Measurements from ENCODE around the gene YARS1.
A peak's percentile ranks its signal among the peaks of the same experiment; 100 is the strongest.

The YARS1 gene

DNA sequence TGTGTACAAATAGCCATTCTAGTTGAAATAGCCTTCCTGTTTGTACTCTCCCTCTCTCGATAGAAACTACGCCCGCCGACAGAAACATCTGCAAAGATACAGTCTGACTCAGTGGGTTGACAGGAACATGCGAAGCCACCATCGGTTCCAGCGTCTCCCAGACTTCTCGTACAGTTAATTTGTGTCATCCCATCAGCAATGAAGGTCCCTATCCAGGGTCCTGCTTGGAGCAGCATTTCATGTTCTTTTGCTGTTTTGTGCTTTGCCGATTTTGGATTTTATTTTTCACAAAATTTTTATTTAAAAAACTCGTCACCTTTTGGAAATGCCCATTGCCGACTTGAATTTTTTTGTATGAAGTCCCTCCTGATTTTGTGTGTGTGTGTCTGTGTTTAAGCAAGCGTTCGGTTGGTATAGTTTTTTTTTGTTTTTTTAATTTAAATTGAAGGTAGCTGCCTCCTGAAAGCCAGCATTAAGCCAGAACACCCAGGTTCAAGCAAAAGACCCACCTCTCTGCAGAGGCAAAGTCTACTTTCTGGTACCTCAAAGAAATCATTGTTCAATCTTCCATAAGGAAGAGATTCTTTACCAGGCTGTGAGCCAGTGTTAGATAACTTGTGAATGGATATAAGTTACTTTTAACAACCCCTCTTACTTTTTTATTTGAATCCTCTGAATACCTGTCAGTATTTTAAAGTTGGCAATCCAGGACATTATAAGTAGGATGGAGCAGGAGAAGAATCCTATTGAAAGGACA is 38.9 kb upstream of the YARS1 start:
- Histone ChIP-seq H3K9me3 (ENCODE audit: control insufficient read depth in 1 of 2, low read length in 2 of 2) (no peaks in the 10 kb centered on the region), H3K27me3 (ENCODE audit: low read depth, low read length) (no peaks in the 10 kb centered on the region), H3K36me3 (ENCODE audit: control insufficient read depth in 1 of 2, insufficient read depth in 2 of 2, low read length in 2 of 2) (peaks cover 35 to 58% of the 10 kb centered on the region in 2 donors), H3K27ac (ENCODE audit: low read length) (no peak overlapping the region), H3K4me3 (ENCODE audit: low read depth in 1 of 2, low read length in 2 of 2) (no peak overlapping the region), H3K4me1 (ENCODE audit: control insufficient read depth in 1 of 2, insufficient read depth in 2 of 2, low read length in 2 of 2) (no peaks in the 10 kb centered on the region)

GRCh38 chr1:32848354-32849063 is 31.4 kb upstream of the YARS1 start:
- no peaks in the 10 kb centered on the region for H3K27me3 ChIP-seq (ENCODE audit: low read depth, low read length)
- no peak overlapping the region for H3K27ac ChIP-seq (ENCODE audit: low read length)
- H3K9me3 ChIP-seq (ENCODE audit: control insufficient read depth in 1 of 2, low read length in 2 of 2): no peaks in the 10 kb centered on the region
- H3K4me3 ChIP-seq (ENCODE audit: low read depth in 1 of 2, low read length in 2 of 2): no peak overlapping the region
- peaks cover 8 to 26% of the 10 kb centered on the region in 2 donors for H3K36me3 ChIP-seq (ENCODE audit: control insufficient read depth in 1 of 2, insufficient read depth in 2 of 2, low read length in 2 of 2)
- H3K4me1 ChIP-seq (ENCODE audit: control insufficient read depth in 1 of 2, insufficient read depth in 2 of 2, low read length in 2 of 2): no peaks in the 10 kb centered on the region

GRCh38 chr1:32831878-32832277 is 14.7 kb upstream of the YARS1 start:
- H3K36me3 ChIP-seq (ENCODE audit: control insufficient read depth in 1 of 2, insufficient read depth in 2 of 2, low read length in 2 of 2): peaks cover 38 to 56% of the 10 kb centered on the region in 2 donors
- no peaks in the 10 kb centered on the region for H3K9me3 ChIP-seq (ENCODE audit: control insufficient read depth in 1 of 2, low read length in 2 of 2)
- H3K4me1 ChIP-seq (ENCODE audit: control insufficient read depth in 1 of 2, insufficient read depth in 2 of 2, low read length in 2 of 2): no peaks in the 10 kb centered on the region
- no peak overlapping the region for H3K27ac ChIP-seq (ENCODE audit: low read length)
- no peak overlapping the region for H3K4me3 ChIP-seq (ENCODE audit: low read depth in 1 of 2, low read length in 2 of 2)
- no peaks in the 10 kb centered on the region for H3K27me3 ChIP-seq (ENCODE audit: low read depth, low read length)

- no peak overlapping the region for H3K27ac ChIP-seq (ENCODE audit: low read length)
- no peaks in the 10 kb centered on the region for H3K27me3 ChIP-seq (ENCODE audit: low read depth, low read length)
- no peaks in the 10 kb centered on the region for H3K9me3 ChIP-seq (ENCODE audit: control insufficient read depth in 1 of 2, low read length in 2 of 2)
- no peak overlapping the region for H3K4me3 ChIP-seq (ENCODE audit: low read depth in 1 of 2, low read length in 2 of 2)
- H3K36me3 ChIP-seq (ENCODE audit: control insufficient read depth in 1 of 2, insufficient read depth in 2 of 2, low read length in 2 of 2): peaks cover 51 to 72% of the 10 kb centered on the region in 2 donors
- H3K4me1 ChIP-seq (ENCODE audit: control insufficient read depth in 1 of 2, insufficient read depth in 2 of 2, low read length in 2 of 2): no peaks in the 10 kb centered on the region
Measured at GRCh38 chr1:32830092-32830852, 13.1 kb upstream of the YARS1 start.

DNA sequence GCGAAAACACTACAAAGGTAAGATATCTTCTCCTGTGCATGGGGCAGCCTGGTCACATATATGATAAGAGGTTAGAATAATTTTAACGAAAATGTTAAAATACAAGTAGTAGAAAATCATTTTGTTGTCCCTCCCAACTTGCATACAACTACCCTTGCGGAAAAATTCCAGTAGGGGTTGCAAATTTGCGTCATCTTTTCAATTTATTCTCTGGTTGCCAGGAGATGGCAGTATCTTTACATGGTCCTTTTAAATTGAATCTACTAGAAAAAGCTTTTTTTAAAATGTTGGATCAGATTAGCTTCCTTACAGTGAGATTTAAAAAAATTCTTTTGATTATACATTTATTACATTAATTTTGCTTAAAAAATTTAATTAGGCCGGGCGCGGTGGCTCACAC is 11.2 kb upstream of the YARS1 start:
- Histone ChIP-seq H3K36me3 (ENCODE audit: control insufficient read depth in 1 of 2, insufficient read depth in 2 of 2, low read length in 2 of 2) (peaks cover 51 to 65% of the 10 kb centered on the region in 2 donors), H3K27me3 (ENCODE audit: low read depth, low read length) (no peaks in the 10 kb centered on the region), H3K9me3 (ENCODE audit: control insufficient read depth in 1 of 2, low read length in 2 of 2) (no peaks in the 10 kb centered on the region), H3K27ac (ENCODE audit: low read length) (no peak overlapping the region), H3K4me3 (ENCODE audit: low read depth in 1 of 2, low read length in 2 of 2) (no peak overlapping the region), H3K4me1 (ENCODE audit: control insufficient read depth in 1 of 2, insufficient read depth in 2 of 2, low read length in 2 of 2) (no peaks in the 10 kb centered on the region)

GRCh38 chr1:32825181-32825580 is 8.0 kb upstream of the YARS1 start:
- no peak overlapping the region for H3K4me3 ChIP-seq (ENCODE audit: low read depth in 1 of 2, low read length in 2 of 2)
- H3K9me3 ChIP-seq (ENCODE audit: control insufficient read depth in 1 of 2, low read length in 2 of 2): no peaks in the 10 kb centered on the region
- no peaks in the 10 kb centered on the region for H3K4me1 ChIP-seq (ENCODE audit: control insufficient read depth in 1 of 2, insufficient read depth in 2 of 2, low read length in 2 of 2)
- H3K36me3 ChIP-seq (ENCODE audit: control insufficient read depth in 1 of 2, insufficient read depth in 2 of 2, low read length in 2 of 2): peaks cover 34 to 41% of the 10 kb centered on the region in 2 donors
- H3K27ac ChIP-seq (ENCODE audit: low read length): no peak overlapping the region
- H3K27me3 ChIP-seq (ENCODE audit: low read depth, low read length): no peaks in the 10 kb centered on the region

- Histone ChIP-seq H3K4me3 (ENCODE audit: low read depth in 1 of 2, low read length in 2 of 2) (peak overlapping the region; percentile 94 to 98), H3K36me3 (ENCODE audit: control insufficient read depth in 1 of 2, insufficient read depth in 2 of 2, low read length in 2 of 2) (peaks cover 0 to 11% of the 10 kb centered on the region in 2 donors), H3K4me1 (ENCODE audit: control insufficient read depth in 1 of 2, insufficient read depth in 2 of 2, low read length in 2 of 2) (peaks cover 10 to 29% of the 10 kb centered on the region in 2 donors), H3K27me3 (ENCODE audit: low read depth, low read length) (no peaks in the 10 kb centered on the region), H3K27ac (ENCODE audit: low read length) (peak overlapping the region; percentile 91), H3K9me3 (ENCODE audit: control insufficient read depth in 1 of 2, low read length in 2 of 2) (no peaks in the 10 kb centered on the region)
Measured at GRCh38 chr1:32818804-32819541, 1.8 kb upstream of the YARS1 start.

GRCh38 chr1:32817815-32818786 is 943 bp upstream of the YARS1 start:
- peak overlapping the region; percentile 91 for H3K27ac ChIP-seq (ENCODE audit: low read length)
- no peaks in the 10 kb centered on the region for H3K27me3 ChIP-seq (ENCODE audit: low read depth, low read length)
- H3K36me3 ChIP-seq (ENCODE audit: control insufficient read depth in 1 of 2, insufficient read depth in 2 of 2, low read length in 2 of 2): peaks cover 0 to 11% of the 10 kb centered on the region in 2 donors
- peak overlapping the region; percentile 94 to 98 for H3K4me3 ChIP-seq (ENCODE audit: low read depth in 1 of 2, low read length in 2 of 2)
- no peaks in the 10 kb centered on the region for H3K9me3 ChIP-seq (ENCODE audit: control insufficient read depth in 1 of 2, low read length in 2 of 2)
- H3K4me1 ChIP-seq (ENCODE audit: control insufficient read depth in 1 of 2, insufficient read depth in 2 of 2, low read length in 2 of 2): peaks cover 10 to 31% of the 10 kb centered on the region in 2 donors

- Histone ChIP-seq H3K4me3 (ENCODE audit: low read depth in 1 of 2, low read length in 2 of 2) (peak overlapping the region; percentile 94 to 98), H3K27me3 (ENCODE audit: low read depth, low read length) (no peaks in the 10 kb centered on the region), H3K4me1 (ENCODE audit: control insufficient read depth in 1 of 2, insufficient read depth in 2 of 2, low read length in 2 of 2) (peaks cover 10 to 34% of the 10 kb centered on the region in 2 donors), H3K9me3 (ENCODE audit: control insufficient read depth in 1 of 2, low read length in 2 of 2) (no peaks in the 10 kb centered on the region), H3K27ac (ENCODE audit: low read length) (peak overlapping the region; percentile 95), H3K36me3 (ENCODE audit: control insufficient read depth in 1 of 2, insufficient read depth in 2 of 2, low read length in 2 of 2) (peaks cover 0 to 11% of the 10 kb centered on the region in 2 donors)
Measured at GRCh38 chr1:32816676-32817158, 441 bp downstream of the YARS1 start.

Data from muscle layer of duodenum (tissue), 2 donors.